AG10803 (cell line): ENCODE measurements around the gene RALA.

Source experiments
- DNase-seq: peaks from one replicate; pipeline ENCODE4 v3.0.0; 2010; ENCODE audit warnings: low read depth
- H3K4me3 ChIP-seq: 2 replicates; pipeline ENCODE4 v1.5.1; 2011; ENCODE audit warnings: mild to moderate bottlenecking, low read length, control low read depth
- CTCF ChIP-seq: conservative IDR thresholded peaks from 2 replicates; pipeline ENCODE4 v1.5.1; 2011; ENCODE audit warnings: mild to moderate bottlenecking, low read length, control low read depth, inconsistent platforms

Gene RALA

GRCh38 chr7:39695852-39696586, 72.6 kb downstream of the RALA start:
- DNase-seq, result peak; percentile 12
- H3K4me3 ChIP-seq, result no peak overlapping the region
- TF ChIP-seq CTCF, result no peak

- no peak overlapping the region for H3K4me3 ChIP-seq
- TF ChIP-seq CTCF, result no peak
- peak; percentile 18 for DNase-seq
Observed at GRCh38 chr7:39696631-39697030, 73.3 kb downstream of the RALA start.

GRCh38 chr7:39697483-39697882, 74.1 kb downstream of the RALA start:
- H3K4me3 ChIP-seq, result no peak overlapping the region
- DNase-seq, result peak; percentile 57
- no peak for TF ChIP-seq CTCF

GRCh38 chr7:39700165-39700564, 76.8 kb downstream of the RALA start:
- H3K4me3 ChIP-seq, result no peak overlapping the region
- no peak for TF ChIP-seq CTCF
- no peak for DNase-seq

GRCh38 chr7:39700932-39701331, 77.6 kb downstream of the RALA start:
- no peak for TF ChIP-seq CTCF
- no peak for DNase-seq
- no peak overlapping the region for H3K4me3 ChIP-seq

GRCh38 chr7:39702133-39702532, 78.8 kb downstream of the RALA start:
- DNase-seq, result no peak

More at GRCh38 chr7:39702133-39702532, 78.8 kb downstream of the RALA start:
- TF ChIP-seq CTCF, result no peak
- H3K4me3 ChIP-seq, result no peak overlapping the region
